IPS-18c (cell line): ENCODE data around the gene RHOBTB3.
"Not testable (repeated sequence)": the region's sequence is repeated elsewhere in the genome, so short reads cannot be mapped to it uniquely, and the experiment has no call there.

ENCODE experiments used
- H3K4me3 ChIP-seq: 2 replicates; pipeline ENCODE4 v1.7.0; 2013; ENCODE audit warnings: low read depth, mild to moderate bottlenecking, low read length, moderate library complexity; ENCODE audit not compliant: insufficient read depth
- H3K9me3 ChIP-seq: one replicate; pipeline ENCODE4 v1.6.1; 2013; ENCODE audit warnings: mild to moderate bottlenecking, low read length, moderate library complexity; ENCODE audit not compliant: control insufficient read depth, insufficient read depth

The RHOBTB3 gene

DNA sequence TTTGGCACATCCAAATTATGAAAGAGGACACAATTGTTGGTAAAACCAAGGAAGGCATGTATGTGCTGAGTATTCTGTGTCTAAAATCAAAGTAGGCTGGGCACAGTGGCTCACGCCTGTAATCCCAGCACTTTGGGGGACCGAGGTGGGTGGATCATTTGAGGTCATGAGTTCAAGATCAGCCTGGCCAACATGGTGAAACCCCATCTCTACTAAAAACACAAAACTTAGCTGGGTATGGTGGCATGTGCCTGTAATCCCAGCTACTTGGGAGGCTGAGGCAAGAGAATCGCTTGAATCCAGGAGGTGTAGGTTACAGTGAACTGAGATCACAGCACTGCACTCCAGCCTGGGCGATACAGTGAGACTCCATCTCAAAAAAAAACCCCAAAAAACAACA, 105.8 kb downstream of the RHOBTB3 start:
- not testable (repeated sequence) for H3K9me3 ChIP-seq, H3K4me3 ChIP-seq

DNA sequence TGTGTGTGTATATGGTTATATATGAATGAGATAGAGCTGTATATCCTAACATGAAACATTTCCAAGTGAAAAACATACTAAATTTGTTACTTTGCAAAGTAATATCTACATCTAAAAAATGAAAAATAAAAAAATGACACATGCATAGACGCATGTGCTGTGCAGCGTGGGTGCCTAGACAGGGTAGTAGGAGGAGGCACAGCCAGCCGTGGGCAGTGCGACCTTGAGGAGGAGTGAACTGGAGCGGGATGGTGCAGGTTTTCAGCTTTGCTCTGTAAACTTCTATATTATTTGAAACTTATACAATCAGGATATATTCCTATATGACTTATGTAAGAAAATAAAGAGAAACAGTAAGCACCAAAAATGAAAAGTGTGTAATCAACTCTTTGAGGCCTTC, 106.4 kb downstream of the RHOBTB3 start:
- H3K9me3 ChIP-seq = no peaks in the 10 kb centered on the region

DNA sequence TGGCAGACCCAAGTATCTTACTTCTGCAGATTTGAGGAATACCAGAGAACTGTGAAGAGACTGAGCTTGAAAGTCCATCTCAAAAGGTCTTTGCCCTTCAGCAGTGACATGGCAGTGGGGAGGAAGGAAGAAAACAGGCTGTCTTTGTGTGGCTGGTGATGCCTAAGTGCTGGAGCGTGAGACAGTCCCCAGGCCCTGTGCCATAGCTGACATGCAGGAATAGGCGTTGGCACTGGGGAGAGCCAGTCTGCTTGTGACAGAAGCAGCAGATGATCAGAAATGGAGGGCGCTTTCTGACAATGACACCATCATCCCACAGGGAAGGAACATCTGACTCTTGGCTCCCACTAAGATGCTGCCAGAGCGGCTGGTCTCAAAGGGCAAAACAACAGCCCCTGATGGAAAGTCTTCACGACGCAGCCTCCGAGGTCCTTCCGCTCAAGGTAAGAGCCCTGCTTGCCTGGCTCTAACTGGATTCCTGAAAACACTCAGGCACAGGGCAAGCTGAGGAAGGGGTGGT, 106.9 kb downstream of the RHOBTB3 start:
- H3K9me3 ChIP-seq = no peaks in the 10 kb centered on the region
- no peak overlapping the region for H3K4me3 ChIP-seq

More for the DNA sequence above, 106.4 kb downstream of the RHOBTB3 start:
- H3K4me3 ChIP-seq = no peak overlapping the region

DNA sequence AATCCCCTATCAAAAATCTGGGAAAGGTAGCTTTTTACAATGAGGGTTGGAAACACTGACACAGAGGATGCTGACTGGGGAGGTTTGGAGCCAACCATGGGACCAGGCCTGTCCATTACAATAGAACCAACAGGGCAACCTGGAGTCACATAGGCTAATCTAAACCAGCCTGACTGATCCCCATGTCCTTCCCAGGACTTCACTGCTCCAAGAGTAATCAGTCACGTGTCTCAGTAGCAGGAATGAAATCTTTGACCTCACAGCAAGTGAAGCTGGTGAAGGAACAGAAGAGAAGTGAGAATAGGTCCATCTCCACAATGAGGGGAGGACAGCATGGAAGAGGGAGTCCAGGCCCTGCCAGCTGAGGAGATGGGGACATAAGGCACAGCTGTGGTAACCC, 107.4 kb downstream of the RHOBTB3 start:
- H3K4me3 ChIP-seq = no peak overlapping the region

GRCh38 chr5:95839658-95840057, 108.5 kb downstream of the RHOBTB3 start:
- Histone ChIP-seq H3K9me3 (no peaks in the 10 kb centered on the region), H3K4me3 (no peak overlapping the region)

More for the DNA sequence above, 107.4 kb downstream of the RHOBTB3 start:
- no peaks in the 10 kb centered on the region for H3K9me3 ChIP-seq

GRCh38 chr5:95840956-95841705, 110.0 kb downstream of the RHOBTB3 start:
- no peaks in the 10 kb centered on the region for H3K9me3 ChIP-seq
- no peak overlapping the region for H3K4me3 ChIP-seq

DNA sequence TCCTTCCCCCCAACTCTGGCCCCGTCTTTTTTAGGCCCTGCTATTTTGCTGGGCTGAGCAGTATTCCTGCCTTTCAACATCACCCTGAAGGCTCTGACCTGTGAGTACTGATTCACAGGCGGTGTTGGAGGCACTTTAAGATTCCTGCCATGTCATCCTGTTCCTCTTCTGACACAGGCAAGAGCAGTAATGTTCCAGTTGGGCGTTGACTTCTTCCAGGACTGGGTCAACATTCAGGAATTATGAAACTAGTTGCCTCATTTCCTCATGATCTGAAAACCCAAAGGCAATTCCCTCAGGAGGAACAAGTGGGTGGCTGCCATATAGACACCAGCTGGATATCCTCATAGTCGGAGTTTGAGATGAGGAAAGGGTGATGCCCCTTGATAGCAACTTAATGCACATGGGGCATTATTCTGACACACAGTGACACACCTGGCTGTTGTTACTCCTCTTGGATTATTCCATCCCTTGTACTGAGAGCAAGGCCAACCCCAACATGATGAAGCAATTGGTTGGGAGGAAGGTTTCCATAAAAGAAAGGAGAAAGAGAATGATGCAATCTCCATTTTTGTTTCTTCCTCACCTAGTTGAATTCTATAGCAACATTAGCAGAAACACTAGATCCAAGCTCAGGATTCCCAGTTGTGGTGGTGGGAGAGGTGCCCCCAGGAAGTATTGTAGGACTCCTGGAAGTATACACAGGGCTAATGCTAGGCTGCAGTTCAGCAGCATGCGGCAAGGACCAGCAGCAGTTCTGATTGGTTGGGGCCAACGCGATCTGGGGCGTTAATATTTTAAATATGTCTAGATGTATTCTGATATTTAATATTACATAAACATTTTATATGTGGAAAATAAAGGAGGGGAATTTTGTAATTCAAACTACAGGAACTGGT, 111.0 kb downstream of the RHOBTB3 start:
- Histone ChIP-seq H3K9me3 (no peaks in the 10 kb centered on the region), H3K4me3 (no peak overlapping the region)

- Histone ChIP-seq H3K4me3 (no peak overlapping the region), H3K9me3 (no peaks in the 10 kb centered on the region)
These were observed 111.9 kb downstream of the RHOBTB3 start for GRCh38 chr5:95842854-95843544.

GRCh38 chr5:95843733-95844223, 112.6 kb downstream of the RHOBTB3 start:
- H3K9me3 ChIP-seq = no peaks in the 10 kb centered on the region
- H3K4me3 ChIP-seq = no peak overlapping the region

DNA sequence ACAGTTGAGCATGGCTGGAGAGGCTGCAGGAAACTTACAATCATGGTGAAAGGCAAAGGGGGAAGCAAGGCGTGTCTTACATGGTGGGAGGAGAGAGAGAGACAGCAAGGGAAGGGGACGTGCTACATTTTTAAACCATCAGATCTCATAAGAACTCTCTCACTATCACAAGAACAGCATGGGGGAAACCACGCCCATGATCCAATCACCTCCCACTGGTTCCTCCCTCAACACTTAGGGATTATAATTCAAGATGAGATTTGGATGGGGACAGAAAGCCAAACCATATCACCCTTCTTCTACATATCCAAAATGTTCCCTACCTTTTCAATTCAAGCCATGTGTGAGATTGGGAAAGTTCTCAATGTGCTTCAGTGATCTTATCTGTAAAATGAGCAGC, 114.3 kb downstream of the RHOBTB3 start:
- H3K4me3 ChIP-seq = no peak overlapping the region
- no peaks in the 10 kb centered on the region for H3K9me3 ChIP-seq
